MM.1S (cell line): ENCODE measurements around the gene SLC35A4.

Source experiments
- EZH2 ChIP-seq: fragments of 300-600 bp; sonication (generic); optimal IDR thresholded peaks from 2 replicates; pipeline ENCODE3; 2017; ENCODE audit warnings: low read depth, mild to moderate bottlenecking, antibody characterized with exemption, low read length, mixed read lengths
- EZH2phosphoT487 ChIP-seq: fragments of 300-600 bp; sonication (generic); IDR thresholded peaks from 2 replicates; pipeline ENCODE4 v1.6.1; 2018; ENCODE audit warnings: antibody characterized with exemption, low read length
- TF ChIP-seq, protein P1 (sequence below): fragments of 300-600 bp; sonication (generic); IDR thresholded peaks from 2 replicates; pipeline ENCODE4 v1.5.1; 2016; ENCODE audit warnings: antibody characterized with exemption, low read length, mixed read lengths

DNA sequence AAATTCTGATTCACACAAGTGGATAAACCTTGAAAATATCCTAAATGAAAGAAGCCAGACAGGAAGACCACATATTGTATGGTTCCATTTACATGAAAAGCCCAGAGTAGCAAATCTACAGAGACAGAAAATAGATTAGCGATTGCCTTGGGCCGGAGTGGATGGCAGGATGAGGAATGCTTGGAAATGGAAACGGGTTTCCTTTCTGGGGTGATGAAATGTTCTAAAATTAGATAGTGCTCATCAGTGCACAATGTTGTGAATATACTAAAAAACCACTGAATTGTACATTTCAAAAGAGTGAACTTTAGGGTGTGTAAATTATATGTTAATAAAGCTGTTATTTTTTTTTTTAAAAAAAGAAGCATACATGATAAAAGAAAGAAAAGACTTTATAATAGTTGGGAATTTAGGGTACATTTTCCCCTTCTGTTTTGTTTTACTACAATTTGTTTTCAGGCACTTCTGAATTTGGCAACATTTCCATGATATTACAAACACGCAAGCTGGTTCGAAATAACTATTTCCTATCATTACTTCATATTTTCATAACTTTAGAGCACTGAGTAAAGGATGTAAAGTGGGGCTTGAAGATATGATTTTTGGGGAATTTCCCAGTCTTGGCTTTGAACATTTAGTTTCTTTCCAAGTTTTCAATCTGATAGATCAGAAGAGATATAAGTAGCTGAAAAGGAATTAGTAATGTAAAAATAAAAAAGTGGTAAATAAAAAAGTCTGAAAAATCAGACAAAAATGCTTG, 23.9 kb downstream of the SLC35A4 start:
- TF ChIP-seq, protein P1, sequence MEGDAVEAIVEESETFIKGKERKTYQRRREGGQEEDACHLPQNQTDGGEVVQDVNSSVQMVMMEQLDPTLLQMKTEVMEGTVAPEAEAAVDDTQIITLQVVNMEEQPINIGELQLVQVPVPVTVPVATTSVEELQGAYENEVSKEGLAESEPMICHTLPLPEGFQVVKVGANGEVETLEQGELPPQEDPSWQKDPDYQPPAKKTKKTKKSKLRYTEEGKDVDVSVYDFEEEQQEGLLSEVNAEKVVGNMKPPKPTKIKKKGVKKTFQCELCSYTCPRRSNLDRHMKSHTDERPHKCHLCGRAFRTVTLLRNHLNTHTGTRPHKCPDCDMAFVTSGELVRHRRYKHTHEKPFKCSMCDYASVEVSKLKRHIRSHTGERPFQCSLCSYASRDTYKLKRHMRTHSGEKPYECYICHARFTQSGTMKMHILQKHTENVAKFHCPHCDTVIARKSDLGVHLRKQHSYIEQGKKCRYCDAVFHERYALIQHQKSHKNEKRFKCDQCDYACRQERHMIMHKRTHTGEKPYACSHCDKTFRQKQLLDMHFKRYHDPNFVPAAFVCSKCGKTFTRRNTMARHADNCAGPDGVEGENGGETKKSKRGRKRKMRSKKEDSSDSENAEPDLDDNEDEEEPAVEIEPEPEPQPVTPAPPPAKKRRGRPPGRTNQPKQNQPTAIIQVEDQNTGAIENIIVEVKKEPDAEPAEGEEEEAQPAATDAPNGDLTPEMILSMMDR: no peak
- TF ChIP-seq EZH2phosphoT487 (no peak), EZH2 (no peak)
